C1 segment of cervical spinal cord (tissue), 14 donors: ENCODE results near the gene GATB.
"Not testable (repeated sequence)": the region's sequence is repeated elsewhere in the genome, so short reads cannot be mapped to it uniquely, and the experiment has no call there.

ENCODE experiments used
- DNase-seq, 14 donors: peaks; one replicate each; lab custom pipeline; 2025; lab: John Stamatoyannopoulos, UW

GATB gene

DNA sequence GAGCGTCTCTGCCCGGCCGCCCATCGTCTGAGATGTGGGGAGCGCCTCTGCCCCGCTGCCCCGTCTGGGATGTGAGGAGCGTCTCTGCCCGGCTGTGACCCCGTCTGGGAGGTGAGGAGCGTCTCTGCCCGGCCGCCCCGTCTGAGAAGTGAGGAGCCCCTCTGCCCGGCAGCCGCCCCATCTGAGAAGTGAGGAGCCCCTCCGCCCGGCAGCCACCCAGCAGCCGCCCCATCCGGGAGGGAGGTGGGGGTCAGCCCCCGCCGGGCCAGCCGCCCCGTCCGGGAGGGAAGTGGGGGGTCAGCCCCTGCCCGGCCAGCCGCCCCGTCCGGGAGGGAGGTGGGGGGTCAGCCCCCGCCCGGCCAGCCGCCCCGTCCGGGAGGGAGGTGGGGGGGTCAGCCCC is 29.1 kb downstream of the GATB start:
- not testable (repeated sequence) for DNase-seq

DNA sequence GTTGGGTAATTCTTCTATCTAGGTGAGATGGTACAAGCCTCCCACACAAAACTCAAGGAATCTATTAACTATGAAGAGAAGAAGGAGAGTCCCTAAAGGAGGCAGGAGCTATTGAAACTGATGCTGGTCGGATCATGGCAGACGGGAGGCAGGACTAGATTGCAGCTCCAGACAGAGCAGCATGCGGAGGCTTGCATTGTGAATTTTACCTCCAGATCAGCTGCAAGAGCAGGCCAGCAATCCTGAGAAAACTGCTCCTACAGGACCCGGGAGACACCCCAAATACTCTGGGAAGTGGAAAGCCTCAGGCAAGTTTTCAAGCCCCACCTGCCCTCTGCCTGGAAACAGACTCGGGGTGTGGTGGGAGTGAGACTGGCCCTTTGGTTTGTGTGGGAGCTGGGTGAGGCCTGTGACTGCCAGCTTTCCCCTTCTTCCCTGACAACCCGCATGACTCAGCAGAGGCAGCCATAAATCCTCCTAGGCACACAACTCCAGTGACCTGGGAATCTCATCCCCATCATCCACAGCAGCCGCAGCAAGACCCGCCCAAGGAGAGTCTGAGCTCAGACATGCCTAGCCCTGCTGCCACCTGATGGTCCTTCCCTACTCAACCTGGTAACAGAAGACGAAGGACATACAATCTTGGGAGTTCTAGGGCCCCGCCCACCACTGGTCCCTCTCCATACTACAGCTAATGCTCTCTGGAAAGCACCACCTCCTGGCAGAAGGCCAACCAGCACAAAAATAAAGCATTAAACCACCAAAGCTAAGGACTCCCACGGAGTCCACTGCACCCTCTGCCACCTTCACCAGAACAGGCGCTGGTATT is 30.9 kb downstream of the GATB start:
- no peak for DNase-seq

DNA sequence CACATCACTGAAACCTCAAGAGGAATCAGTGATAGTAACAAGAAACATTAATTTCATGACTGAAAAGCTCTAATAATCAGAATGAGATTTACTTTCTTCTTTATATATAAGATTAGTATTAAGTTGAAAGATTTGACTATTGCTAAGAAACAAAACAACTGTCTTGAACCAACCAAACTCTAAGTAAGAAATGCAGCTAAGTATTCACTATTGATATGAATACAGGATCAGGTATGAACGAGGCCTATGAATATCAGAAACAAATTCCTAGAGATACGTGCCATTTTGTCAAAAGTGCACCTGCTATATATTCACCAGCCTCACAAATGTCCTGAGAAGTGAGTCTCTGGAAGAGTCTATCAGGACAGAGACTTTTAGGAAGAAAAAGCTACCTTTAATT is 32.1 kb downstream of the GATB start:
- DNase-seq, result no peak

DNA sequence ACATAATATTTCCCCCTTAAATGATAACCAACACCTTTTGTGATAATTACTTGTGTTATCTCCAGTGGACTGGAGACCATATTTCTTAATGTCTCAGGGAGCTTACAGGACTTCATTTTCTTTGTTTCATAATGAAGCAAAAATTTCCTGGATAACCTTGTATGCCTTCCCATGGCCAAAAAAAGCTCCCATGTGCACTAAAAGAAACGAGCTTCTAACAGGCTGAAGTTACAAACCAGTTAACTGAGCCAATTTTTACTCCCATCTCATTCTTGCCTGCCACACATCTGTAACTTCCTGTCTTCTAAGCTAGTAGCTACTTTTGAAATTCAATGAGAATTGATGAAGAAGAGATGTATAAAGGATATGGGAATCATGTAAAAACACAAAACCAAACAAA is 32.8 kb downstream of the GATB start:
- no peak for DNase-seq

DNA sequence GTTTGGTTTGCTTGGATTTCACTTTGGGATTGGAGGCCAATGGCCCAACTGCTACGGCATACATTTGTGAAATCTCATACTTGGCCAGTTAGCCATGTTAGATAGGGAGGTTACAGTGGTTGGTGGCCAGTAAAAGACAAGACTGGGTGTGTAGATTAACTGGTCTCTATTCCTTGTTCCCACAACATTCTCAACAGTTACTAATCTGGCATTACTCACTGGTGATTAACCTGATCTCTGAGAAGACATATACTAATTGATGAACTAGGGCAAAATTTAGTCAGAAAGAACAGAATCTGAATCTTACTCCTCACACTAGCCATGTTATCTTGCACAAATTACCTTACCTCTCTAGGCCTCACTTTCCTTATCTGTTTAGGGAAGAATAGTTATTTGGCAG is 33.4 kb downstream of the GATB start:
- DNase-seq, result no peak

DNA sequence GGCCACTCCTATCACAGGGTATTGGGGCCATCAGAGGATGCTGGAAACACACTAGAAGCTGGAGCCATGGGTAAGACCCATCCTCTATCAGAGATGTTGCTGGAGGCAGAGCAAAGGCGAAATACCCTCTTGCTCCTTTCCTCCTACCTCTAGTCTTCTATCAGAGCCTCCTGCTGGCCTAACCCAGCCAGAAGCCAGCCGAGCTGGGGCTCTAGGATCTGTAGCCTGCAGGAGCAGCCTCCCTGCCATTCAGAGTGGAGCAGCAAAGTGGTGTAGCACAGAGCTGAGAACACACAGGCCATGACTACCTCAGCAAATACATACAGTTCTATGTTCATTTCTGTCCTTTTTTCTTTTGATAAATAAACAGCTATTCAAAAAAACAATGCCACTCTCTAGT is 35.7 kb downstream of the GATB start:
- no peak for DNase-seq

DNA sequence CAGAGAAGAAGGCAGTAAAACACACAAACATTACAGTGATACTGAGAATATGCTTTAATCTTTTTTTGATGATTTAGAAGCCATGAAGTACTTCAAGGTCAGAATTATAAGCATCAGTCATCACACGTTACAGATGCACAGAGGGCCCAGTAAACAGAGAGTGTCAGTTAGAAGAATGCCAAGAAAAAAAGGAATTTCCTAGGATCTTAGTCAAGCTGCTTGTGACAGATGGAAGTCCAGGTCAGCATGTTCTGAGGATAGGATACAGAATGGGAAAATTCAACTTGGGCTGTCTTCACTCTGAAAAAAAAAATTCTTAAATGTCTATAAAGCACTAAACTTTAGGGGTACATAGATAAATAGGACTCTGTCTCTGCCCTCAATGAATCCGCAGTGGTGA is 38.9 kb downstream of the GATB start:
- DNase-seq, result peak in 1 of 14 donors; percentile 20

DNA sequence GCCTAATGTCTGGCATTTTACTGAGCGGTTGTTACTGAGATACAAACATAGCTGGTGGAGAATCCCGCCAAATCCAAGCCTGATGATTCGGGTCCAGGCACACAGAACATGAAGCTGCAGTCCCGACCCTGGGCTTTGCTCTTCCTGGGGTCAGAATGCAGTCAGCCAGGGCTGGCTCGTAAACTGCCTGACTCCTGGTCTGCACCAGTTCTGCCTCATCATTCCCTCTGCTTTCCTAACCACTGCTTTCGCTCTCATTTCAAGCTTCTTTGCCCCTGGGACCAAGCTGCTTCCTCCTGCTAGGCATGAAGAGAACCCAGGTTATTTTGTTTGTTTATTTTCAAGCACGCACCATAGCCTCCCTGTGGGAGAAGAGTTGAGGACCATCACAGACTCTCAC is 39.3 kb downstream of the GATB start:
- DNase-seq, result peak in 1 of 14 donors; percentile 61

DNA sequence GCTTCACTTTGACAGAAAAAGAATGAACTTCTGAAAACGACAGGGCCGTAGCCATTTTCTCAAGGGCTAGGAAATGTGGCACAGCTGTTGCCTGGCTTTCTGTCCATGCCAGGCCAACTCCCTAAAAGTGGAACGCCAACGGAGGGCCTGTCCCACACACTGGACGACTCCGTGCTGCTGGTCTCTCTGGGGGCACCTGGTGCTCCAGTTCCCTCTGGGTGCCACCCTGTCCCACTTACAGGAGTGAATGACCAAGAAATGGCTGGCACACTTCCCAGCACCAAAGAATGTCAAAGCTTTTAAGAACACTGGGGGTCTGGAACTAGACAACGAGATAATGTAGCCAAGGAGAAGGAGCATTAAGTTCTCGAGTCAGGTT is 40.9 kb downstream of the GATB start:
- DNase-seq, result no peak

DNA sequence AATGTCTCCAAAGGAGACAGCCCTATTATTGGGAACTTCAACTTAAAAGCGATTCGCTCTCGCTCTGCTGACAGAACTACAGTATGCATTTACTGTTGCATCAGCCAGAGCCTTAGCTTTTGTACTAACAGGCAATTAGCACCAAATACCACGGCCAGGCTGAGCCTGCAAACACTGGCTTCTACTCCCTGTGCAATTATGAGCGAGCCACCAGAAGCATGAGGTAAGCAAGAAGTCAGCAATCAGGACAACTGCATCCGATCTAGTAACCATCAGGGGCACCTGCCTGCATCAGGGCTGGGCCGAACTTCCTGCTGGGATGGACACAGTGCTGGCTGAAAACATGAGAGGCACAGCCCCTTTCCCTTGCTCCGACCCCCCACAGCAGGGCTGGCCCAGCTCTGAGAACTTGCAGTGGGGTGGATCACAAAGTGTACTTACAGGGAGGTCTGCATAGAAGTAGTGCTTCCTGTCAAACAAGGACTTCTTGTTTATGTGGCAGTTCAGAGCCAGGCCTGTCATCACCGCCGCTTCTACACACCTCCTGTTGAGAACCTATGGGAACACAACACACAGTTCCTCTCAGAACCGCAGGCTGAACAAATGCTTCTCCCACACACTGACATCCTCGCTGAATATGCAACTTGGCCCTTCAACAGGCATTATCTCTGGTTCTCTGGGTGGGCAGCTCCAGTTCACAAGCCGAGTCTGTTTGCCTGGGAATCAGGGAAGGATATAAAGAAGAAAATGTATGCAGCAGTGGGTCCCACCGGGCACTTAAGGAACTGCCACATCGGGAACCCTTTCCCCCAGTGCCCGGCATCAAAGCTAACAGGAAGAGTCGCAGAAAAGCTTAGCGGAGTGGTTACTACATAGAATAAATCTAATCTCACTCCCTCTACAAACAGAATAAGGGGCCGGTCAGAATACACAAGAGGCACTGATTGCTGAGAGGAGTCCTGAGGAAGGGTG is 41.5 kb downstream of the GATB start:
- DNase-seq, result no peak

DNA sequence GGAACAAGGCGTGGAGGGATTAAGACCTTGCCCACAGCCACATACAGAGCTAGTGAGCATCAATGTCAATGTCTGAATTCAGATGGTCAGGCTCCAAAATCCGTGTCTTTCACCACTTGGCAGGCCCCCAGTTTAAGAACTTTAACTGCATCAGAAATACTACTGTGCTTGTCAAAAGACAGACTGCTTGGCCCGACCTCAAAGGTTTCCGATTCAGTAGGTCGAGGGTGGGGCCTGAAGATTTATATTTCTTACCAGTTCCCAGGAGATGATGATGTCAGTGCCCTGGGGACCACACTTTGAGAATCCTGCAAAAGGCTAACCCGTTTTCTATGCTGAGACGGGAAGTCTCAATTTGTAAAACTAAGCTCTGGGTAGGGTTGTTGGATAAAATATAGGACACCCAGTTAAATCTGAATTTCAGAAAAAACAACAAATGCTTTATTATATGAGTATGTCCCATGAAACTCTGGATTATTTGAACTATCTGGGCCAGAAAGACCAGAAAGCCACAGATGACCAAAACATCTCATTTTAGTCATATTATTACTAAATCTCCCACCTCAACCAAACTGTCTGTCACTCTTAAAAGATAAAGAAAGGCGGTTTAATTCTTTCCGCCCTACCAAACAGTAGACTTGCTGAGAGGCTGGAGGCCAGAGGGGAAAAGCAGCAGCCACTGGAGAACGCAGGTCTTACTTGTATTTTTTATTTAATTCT is 42.7 kb downstream of the GATB start:
- DNase-seq, result peak in 1 of 14 donors; percentile 39

DNA sequence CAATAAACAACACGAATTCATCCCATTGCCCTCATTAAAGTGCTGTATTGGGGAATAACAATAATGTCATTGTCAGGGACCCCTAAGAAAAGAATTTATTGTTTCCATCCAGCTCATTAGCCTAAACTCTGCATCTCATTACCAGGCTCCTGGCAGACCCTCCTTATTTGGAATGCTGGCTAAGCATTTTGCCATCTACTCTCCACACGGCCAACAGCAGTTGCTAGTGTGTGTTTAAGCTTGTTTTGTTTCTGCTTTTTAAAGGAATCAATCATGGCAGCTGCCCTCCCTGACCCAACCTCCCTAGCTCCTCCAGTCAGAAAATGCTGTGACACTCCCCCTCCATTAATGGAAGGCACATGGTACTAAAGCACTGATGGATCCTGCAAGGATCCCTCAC is 43.5 kb downstream of the GATB start:
- peak in 9 of 14 donors; percentile 14 to 71 (median 48) for DNase-seq

DNA sequence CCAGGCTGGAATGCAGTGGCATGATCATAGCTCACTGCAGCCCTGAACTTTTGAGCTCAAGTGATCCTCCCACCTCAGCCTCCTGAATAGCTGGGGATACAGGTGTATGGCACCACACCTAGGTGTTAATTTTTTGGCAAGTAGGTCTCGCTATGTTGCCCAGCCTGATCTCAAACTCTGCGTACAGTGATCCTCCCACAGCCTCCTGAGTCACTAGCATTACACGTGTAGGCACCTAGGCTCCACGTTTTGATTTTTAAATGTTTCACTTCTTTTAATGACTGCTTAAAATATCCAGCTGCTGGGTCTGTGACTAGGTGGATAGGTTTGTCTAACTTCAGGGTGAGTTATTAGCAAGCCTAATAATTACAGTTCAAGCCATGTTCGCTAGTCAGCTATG is 44.5 kb downstream of the GATB start:
- no peak for DNase-seq

DNA sequence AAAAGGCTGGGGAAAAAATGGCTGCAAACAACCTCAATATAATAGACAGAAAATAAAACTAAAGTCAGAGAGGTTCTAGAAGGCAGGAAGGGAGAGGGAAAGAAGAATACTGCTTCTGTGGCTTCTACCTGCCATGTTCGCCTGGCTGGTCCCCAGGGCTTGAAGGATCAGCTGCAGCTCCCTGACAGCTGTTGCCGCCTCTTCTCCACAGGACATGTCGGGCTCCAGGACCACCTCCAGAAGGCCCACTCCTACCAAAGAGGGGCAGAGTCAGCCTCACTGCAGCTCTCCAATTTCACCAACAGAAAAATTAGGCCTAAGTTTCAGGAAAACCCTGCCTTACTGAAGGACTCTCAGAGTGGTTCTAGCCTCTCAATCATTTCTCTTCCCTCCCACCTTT is 44.9 kb downstream of the GATB start:
- DNase-seq, result no peak

DNA sequence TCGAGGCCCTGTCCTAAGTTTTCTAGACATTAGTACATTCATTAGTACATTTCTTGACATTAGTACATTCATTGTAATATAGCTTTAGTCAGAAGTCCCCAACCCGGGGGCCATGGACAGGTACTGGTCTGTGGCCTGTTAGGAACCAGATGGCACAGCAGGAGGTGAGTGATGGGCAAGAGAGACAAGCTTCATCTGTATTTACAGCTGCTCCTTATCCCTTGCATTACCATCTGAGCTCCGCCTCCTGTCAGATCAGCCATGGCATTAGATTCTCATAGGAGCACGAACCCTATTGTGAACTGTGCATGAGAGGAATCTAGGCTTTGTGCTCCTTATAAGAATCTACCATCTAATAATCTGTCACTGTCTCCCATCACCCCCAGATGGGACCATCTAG is 48.0 kb downstream of the GATB start:
- no peak for DNase-seq

DNA sequence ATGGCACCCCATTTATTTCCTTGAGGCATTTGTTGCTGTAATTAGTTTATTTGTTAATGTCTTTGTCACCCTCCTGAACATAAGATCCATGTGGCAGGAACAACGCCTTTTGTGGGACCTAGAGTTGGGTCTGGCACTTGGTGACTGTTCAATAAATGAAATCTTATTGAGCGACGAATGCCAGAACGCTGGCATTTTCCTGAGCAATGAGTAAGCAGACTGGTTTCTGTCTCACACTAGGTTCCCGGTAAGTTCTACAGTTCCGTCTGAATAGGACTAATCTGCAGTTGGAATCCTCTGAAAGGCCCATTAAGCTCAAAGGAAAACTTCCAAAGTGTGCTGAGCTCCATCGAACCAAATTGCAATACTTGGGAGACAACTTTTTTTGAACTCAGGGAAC is 49.2 kb downstream of the GATB start:
- peak in 1 of 14 donors; percentile 45 for DNase-seq

DNA sequence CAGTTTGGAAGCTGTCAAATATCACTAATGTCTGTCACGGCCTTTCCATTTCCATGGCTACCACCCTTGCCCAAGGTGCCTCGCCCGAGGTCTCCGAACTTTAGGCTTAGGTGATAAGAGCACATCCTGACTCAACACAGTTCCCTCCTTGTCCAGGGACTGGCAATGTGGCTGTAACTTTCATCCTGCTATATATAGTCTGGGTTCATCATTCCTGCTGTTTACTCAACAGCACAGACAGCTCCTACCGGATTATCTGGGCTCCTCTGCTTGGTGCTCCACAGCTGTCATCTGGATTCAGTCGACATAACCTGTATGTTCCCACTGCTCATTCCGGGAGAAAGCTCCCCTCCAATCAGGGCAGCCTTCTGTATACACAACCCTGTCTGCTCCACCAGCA is 51.2 kb downstream of the GATB start:
- DNase-seq, result no peak

DNA sequence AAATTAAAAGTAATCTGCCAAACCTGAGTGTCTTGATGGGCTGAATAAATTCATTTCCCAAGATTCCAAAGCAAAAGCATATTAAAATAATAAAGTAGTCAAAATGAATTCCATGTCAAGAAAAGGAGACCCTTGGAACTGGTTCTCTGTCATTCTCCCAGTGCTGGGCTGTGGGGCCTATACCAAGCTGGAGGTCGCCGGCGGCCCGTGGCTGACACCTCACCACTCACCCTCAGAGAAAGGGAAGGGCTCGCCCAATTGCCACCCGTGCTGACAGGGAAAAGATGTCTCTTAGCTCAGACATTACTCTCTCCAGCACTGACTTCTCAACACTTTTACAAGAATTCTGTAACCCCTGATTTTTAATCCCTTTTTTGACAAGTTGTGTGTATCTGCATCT is 51.7 kb downstream of the GATB start:
- DNase-seq, result no peak

DNA sequence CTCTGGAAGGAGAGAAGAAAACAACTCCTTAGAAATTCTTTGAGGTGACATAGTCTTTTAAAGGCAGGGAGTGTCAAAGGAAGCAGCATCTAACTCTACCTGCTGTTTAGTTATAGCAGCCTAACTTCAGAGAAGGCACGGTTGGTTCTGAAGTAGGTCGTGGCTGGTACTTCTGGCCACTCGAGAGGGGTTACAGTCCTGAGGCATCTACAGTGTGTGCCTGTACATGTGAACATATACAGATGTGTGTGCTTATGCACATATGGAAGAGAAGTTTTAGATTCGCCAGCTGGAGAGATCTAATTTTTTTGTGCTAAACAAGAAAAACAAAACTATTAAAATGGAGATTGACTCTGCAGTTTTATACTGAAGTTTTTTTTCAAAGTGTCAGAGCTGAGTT is 52.7 kb downstream of the GATB start:
- no peak for DNase-seq

DNA sequence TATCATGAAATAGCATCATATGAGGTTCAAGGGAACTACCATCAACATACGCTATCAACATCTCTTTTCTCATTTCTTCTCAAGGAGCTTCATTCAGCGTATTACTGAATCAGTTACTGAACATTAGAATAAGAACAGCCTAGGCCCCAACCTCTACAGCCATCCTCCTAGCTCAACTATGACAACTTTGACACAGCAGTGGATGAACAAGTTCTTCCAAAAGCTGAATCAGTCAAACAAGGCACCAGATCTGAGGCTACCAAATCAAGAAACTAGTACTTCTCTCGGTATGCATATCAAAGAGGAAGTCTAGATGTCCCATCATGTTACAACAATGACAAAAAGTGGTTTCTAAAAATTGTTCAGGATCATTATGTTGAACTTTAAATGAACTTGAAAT is 57.4 kb downstream of the GATB start:
- no peak for DNase-seq

DNA sequence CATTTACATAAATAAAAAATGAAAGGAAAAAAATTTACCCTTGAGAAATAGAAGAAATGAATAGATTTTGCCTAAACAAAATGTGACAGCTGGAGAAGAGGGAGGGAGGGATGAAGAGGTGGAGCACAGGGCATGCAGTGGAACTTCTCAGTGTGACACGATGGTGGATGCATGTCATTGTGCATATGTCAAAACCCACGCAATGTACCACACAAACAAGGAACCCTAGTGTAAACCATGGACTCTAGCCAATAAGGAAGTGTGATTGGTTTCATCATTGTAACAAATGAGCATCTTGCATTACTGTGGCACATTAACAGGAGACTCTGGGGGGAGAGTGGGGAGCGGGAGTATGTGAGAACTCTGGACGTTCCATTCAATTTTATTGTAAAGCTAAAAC is 58.6 kb downstream of the GATB start:
- DNase-seq, result no peak
